Activated T-helper 17 cell treated with anti-CD3 and anti-CD28 coated beads, Interleukin-2, amount 50 U/mL, for 72 hours (primary cell): ENCODE results near the gene SOX6. TPM values are rescaled to one million over a fixed set of nuclear protein-coding genes. Genes with fewer than 3 reads are reported as not detected.
"Not testable (repeated sequence)": the region's sequence is repeated elsewhere in the genome, so short reads cannot be mapped to it uniquely, and the experiment has no call there.

Experiments
- ATAC-seq: fragments of 150-1000 bp; cut with Tn5 transposase; replicated peaks from 2 replicates; pipeline ENCODE4 v1.10.0; 2021; ENCODE audit warnings: mild to moderate bottlenecking, moderate library complexity
- H3K27ac Mint-ChIP-seq: one replicate; pipeline ENCODE4 v1.8.0; 2022; ENCODE audit warnings: mixed read lengths
- H3K27me3 Mint-ChIP-seq: one replicate; pipeline ENCODE4 v1.8.0; 2022; ENCODE audit warnings: mixed read lengths
- H3K36me3 Mint-ChIP-seq: one replicate; pipeline ENCODE4 v1.8.0; 2022; ENCODE audit warnings: low read depth, mild to moderate bottlenecking, mixed read lengths
- H3K4me1 Mint-ChIP-seq: one replicate; pipeline ENCODE4 v1.8.0; 2022; ENCODE audit warnings: mixed read lengths
- H3K4me3 Mint-ChIP-seq: one replicate; pipeline ENCODE4 v1.8.0; 2022; ENCODE audit warnings: mild to moderate bottlenecking, mixed read lengths
- H3K9me3 Mint-ChIP-seq: one replicate; pipeline ENCODE4 v1.8.0; 2022; ENCODE audit warnings: mixed read lengths
- total RNA-seq, 2 donors: library from RNA; stranded (reverse); gene quantifications; one replicate each; pipeline ENCODE4 v1.2.3, GENCODE V29; 2022

Gene SOX6
- total RNA-seq, 2 donors from 2014 or later, result 0.11 TPM; not detected in 1

- Mint-ChIP-seq H3K4me1 (no peaks in the 10 kb centered on the region), H3K9me3 (no peaks in the 10 kb centered on the region), H3K4me3 (no peak overlapping the region), H3K36me3 (no peaks in the 10 kb centered on the region), H3K27ac (no peak overlapping the region), H3K27me3 (no peaks in the 10 kb centered on the region)
- no peak for ATAC-seq
Measured at GRCh38 chr11:16059332-16059731, 297.0 kb downstream of the SOX6 start.

- H3K27me3 Mint-ChIP-seq, result no peaks in the 10 kb centered on the region
- no peak overlapping the region for H3K4me3 Mint-ChIP-seq
- H3K27ac Mint-ChIP-seq, result no peak overlapping the region
- H3K9me3 Mint-ChIP-seq, result no peaks in the 10 kb centered on the region
- no peak for ATAC-seq
- H3K36me3 Mint-ChIP-seq, result no peaks in the 10 kb centered on the region
- H3K4me1 Mint-ChIP-seq, result no peaks in the 10 kb centered on the region
Measured at GRCh38 chr11:16058671-16059070, 297.7 kb downstream of the SOX6 start.

GRCh38 chr11:16052750-16053149 is 303.6 kb downstream of the SOX6 start:
- no peak overlapping the region for H3K27ac Mint-ChIP-seq
- no peak overlapping the region for H3K4me3 Mint-ChIP-seq
- no peaks in the 10 kb centered on the region for H3K4me1 Mint-ChIP-seq
- H3K9me3 Mint-ChIP-seq, result peaks cover 4% of the 10 kb centered on the region
- no peaks in the 10 kb centered on the region for H3K27me3 Mint-ChIP-seq
- H3K36me3 Mint-ChIP-seq, result no peaks in the 10 kb centered on the region
- ATAC-seq, result no peak

GRCh38 chr11:16049611-16050010 is 306.7 kb downstream of the SOX6 start:
- Mint-ChIP-seq H3K4me3 (no peak overlapping the region), H3K4me1 (no peaks in the 10 kb centered on the region), H3K27ac (no peak overlapping the region), H3K27me3 (no peaks in the 10 kb centered on the region), H3K9me3 (peaks cover 4% of the 10 kb centered on the region), H3K36me3 (no peaks in the 10 kb centered on the region)
- no peak for ATAC-seq

- Mint-ChIP-seq H3K27me3 (no peaks in the 10 kb centered on the region), H3K36me3 (no peaks in the 10 kb centered on the region), H3K4me1 (no peaks in the 10 kb centered on the region), H3K27ac (no peak overlapping the region), H3K9me3 (peaks cover 4% of the 10 kb centered on the region), H3K4me3 (no peak overlapping the region)
- ATAC-seq, result no peak
Measured at GRCh38 chr11:16047073-16047472, 309.3 kb downstream of the SOX6 start.

- Mint-ChIP-seq H3K4me1 (no peaks in the 10 kb centered on the region), H3K9me3 (no peaks in the 10 kb centered on the region), H3K27me3 (no peaks in the 10 kb centered on the region), H3K36me3 (no peaks in the 10 kb centered on the region), H3K4me3 (no peak overlapping the region), H3K27ac (no peak overlapping the region)
- ATAC-seq, result no peak
Measured at GRCh38 chr11:16043617-16044016, 312.7 kb downstream of the SOX6 start.

GRCh38 chr11:16041207-16041606 is 315.1 kb downstream of the SOX6 start:
- no peak overlapping the region for H3K4me3 Mint-ChIP-seq
- ATAC-seq, result no peak
- H3K4me1 Mint-ChIP-seq, result no peaks in the 10 kb centered on the region
- H3K27me3 Mint-ChIP-seq, result no peaks in the 10 kb centered on the region
- no peaks in the 10 kb centered on the region for H3K9me3 Mint-ChIP-seq
- H3K36me3 Mint-ChIP-seq, result no peaks in the 10 kb centered on the region
- H3K27ac Mint-ChIP-seq, result no peak overlapping the region

- H3K27ac Mint-ChIP-seq, result no peak overlapping the region
- no peaks in the 10 kb centered on the region for H3K4me1 Mint-ChIP-seq
- no peaks in the 10 kb centered on the region for H3K27me3 Mint-ChIP-seq
- ATAC-seq, result no peak
- H3K36me3 Mint-ChIP-seq, result no peaks in the 10 kb centered on the region
- H3K4me3 Mint-ChIP-seq, result no peak overlapping the region
- no peaks in the 10 kb centered on the region for H3K9me3 Mint-ChIP-seq
Measured at GRCh38 chr11:16040151-16040550, 316.2 kb downstream of the SOX6 start.

GRCh38 chr11:16037179-16037578 is 319.2 kb downstream of the SOX6 start:
- H3K4me3 Mint-ChIP-seq, result no peak overlapping the region
- no peaks in the 10 kb centered on the region for H3K27me3 Mint-ChIP-seq
- H3K9me3 Mint-ChIP-seq, result no peaks in the 10 kb centered on the region
- no peaks in the 10 kb centered on the region for H3K36me3 Mint-ChIP-seq
- ATAC-seq, result no peak
- H3K27ac Mint-ChIP-seq, result no peak overlapping the region
- no peaks in the 10 kb centered on the region for H3K4me1 Mint-ChIP-seq

- ATAC-seq, result no peak
- Mint-ChIP-seq H3K9me3 (no peaks in the 10 kb centered on the region), H3K36me3 (no peaks in the 10 kb centered on the region), H3K27ac (no peak overlapping the region), H3K4me1 (no peaks in the 10 kb centered on the region), H3K27me3 (no peaks in the 10 kb centered on the region), H3K4me3 (no peak overlapping the region)
Measured at GRCh38 chr11:16036218-16036617, 320.1 kb downstream of the SOX6 start.

- ATAC-seq, result no peak
- no peaks in the 10 kb centered on the region for H3K4me1 Mint-ChIP-seq
- no peaks in the 10 kb centered on the region for H3K36me3 Mint-ChIP-seq
- H3K4me3 Mint-ChIP-seq, result no peak overlapping the region
- H3K27me3 Mint-ChIP-seq, result no peaks in the 10 kb centered on the region
- no peak overlapping the region for H3K27ac Mint-ChIP-seq
- H3K9me3 Mint-ChIP-seq, result no peaks in the 10 kb centered on the region
Measured at GRCh38 chr11:16034074-16034473, 322.3 kb downstream of the SOX6 start.

GRCh38 chr11:16032974-16033373 is 323.4 kb downstream of the SOX6 start:
- Mint-ChIP-seq H3K9me3 (no peaks in the 10 kb centered on the region), H3K4me1 (no peaks in the 10 kb centered on the region), H3K36me3 (no peaks in the 10 kb centered on the region), H3K4me3 (no peak overlapping the region), H3K27ac (no peak overlapping the region), H3K27me3 (no peaks in the 10 kb centered on the region)
- no peak for ATAC-seq

GRCh38 chr11:16031210-16031609 is 325.1 kb downstream of the SOX6 start:
- ATAC-seq, result no peak
- Mint-ChIP-seq H3K27ac (no peak overlapping the region), H3K9me3 (no peaks in the 10 kb centered on the region), H3K36me3 (no peaks in the 10 kb centered on the region), H3K27me3 (no peaks in the 10 kb centered on the region), H3K4me1 (no peaks in the 10 kb centered on the region), H3K4me3 (no peak overlapping the region)

- Mint-ChIP-seq H3K27me3 (no peaks in the 10 kb centered on the region), H3K4me1 (no peaks in the 10 kb centered on the region), H3K9me3 (no peaks in the 10 kb centered on the region), H3K36me3 (no peaks in the 10 kb centered on the region), H3K4me3 (no peak overlapping the region), H3K27ac (no peak overlapping the region)
- ATAC-seq, result no peak
Measured at GRCh38 chr11:16030664-16031063, 325.7 kb downstream of the SOX6 start.

- not testable (repeated sequence) for H3K36me3 Mint-ChIP-seq, H3K27me3 Mint-ChIP-seq, ATAC-seq, H3K4me1 Mint-ChIP-seq, H3K9me3 Mint-ChIP-seq, H3K27ac Mint-ChIP-seq, H3K4me3 Mint-ChIP-seq
Measured at GRCh38 chr11:16029151-16029550, 327.2 kb downstream of the SOX6 start.

GRCh38 chr11:16028419-16028818 is 327.9 kb downstream of the SOX6 start:
- Mint-ChIP-seq H3K9me3 (no peaks in the 10 kb centered on the region), H3K27ac (no peak overlapping the region), H3K36me3 (no peaks in the 10 kb centered on the region), H3K27me3 (no peaks in the 10 kb centered on the region), H3K4me1 (no peaks in the 10 kb centered on the region), H3K4me3 (no peak overlapping the region)
- ATAC-seq, result no peak
